ENCODE results near the gene C20orf141.

The C20orf141 gene

DNA sequence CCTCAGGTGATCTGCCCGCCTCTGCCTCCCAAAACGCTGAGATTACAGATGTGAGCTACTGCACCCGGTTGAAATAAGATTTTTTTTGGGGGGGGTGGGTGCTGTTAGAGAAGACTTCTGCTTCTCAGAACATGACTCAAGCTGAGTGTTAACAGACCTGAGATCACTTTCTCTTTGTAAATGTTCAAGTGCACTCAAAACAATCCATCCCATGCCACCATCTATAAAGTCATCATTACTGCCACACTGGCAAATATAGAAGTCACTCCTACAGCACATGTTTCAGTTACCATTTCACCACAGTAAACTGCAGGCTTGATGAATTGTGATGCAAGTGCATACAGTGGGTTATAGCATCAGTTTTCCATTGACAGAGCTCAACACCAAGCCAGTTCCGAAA lies 34.7 kb downstream of the C20orf141 start:
- no peak for DNase-seq (ENCODE audit: low spot score)

DNA sequence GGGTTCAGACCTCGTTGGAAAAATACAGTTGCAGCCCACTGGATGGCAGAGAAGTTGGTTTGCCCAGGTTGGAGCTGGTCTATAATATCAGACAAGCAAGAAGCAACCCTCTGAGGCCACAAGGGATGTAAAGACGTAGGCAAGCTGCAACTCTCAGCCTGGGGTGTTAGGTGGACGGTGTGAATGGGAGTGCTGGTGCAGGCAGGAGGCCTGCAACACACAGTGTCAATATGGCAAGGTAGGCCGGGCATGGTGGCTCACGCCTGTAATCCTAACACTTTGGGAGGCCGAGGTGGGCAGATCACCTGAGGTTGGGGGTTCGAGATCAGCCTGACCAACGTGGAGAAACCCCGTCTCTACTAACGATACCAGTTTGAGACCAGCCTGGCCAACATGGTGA lies 36.3 kb downstream of the C20orf141 start:
- no peak for DNase-seq (ENCODE audit: low spot score)

- DNase-seq (ENCODE audit: low spot score): no peak
Observed at GRCh38 chr20:2858591-2858990, 43.8 kb downstream of the C20orf141 start.

GRCh38 chr20:2859330-2860121 lies 44.7 kb downstream of the C20orf141 start:
- DNase-seq (ENCODE audit: low spot score): no peak

DNA sequence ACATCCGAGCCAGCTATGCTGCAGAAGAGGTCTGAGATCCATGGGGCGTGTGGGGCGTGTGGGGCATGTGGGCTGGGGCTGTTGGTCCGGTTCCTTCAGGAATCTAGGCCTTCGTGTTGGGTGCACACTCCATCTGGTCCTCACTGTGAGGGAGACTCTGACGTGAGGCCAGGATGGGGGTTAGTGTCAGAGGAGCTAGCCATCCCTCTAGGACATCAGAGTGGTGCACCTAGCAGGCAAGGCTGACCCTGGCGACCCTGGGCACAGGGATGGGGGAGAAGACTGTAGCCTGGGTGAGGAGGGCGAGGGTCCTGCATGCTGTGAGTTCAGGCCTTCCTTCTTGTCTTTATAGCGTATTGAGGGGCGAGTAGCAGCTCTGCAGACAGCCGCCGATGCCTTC lies 49.8 kb downstream of the C20orf141 start:
- no peak for DNase-seq (ENCODE audit: low spot score)

GRCh38 chr20:2865101-2865500 lies 50.3 kb downstream of the C20orf141 start:
- no peak for DNase-seq (ENCODE audit: low spot score)

Measured in SW480 (cell line).